ENCODE results near the gene ATP11B.

The ATP11B gene

GRCh38 chr3:182920515-182921084 lies 127.3 kb downstream of the ATP11B start:
- no peaks in the 10 kb centered on the region for H3K9me3 Mint-ChIP-seq
- no peaks in the 10 kb centered on the region for H3K27me3 Mint-ChIP-seq (ENCODE audit: low read depth, poor library complexity)
- H3K27ac Mint-ChIP-seq, result peak overlapping the region; percentile 92
- no peak for TF ChIP-seq CTCF (IDR thresholded peaks at IDR 0.05)
- H3K4me1 Mint-ChIP-seq, result peaks cover 14% of the 10 kb centered on the region
- H3K36me3 Mint-ChIP-seq (ENCODE audit: low read depth), result peaks cover 20% of the 10 kb centered on the region
- H3K4me3 Mint-ChIP-seq, result no peak overlapping the region
- no peak for DNase-seq

DNA sequence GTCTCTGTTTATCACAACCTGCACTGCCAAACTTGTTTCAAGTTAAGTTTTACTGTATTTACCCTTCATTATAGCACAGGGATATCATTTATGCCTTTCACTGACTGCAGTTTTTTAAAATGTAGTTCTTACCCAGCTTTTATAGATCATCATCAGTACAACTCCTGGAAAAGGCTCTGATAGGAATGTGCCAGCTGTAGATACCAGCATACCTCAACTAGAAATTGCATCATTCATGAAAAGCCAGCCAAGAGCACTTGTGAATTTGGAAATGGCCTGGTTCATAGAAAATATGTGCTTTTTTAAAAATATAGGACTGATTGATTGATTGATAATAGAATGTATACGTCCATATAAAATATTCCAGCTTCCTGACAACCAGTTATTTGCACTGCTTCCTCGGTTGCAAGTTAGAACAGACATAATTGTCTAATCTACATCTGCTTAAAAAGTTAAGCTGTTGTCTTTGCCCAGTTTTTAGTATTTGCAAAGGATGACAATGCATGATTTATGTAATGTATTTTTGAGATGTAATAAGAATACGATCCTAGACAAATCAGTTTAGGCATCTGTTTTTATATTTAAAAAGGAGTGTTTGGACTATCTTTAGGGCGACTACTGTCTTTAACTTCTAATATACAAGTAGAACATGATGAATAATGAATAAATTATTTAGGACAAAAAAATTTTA lies 128.5 kb downstream of the ATP11B start:
- no peak for TF ChIP-seq CTCF (IDR thresholded peaks at IDR 0.05)
- peaks cover 27% of the 10 kb centered on the region for H3K36me3 Mint-ChIP-seq (ENCODE audit: low read depth)
- H3K4me3 Mint-ChIP-seq, result no peak overlapping the region
- H3K27ac Mint-ChIP-seq, result no peak overlapping the region
- DNase-seq, result no peak
- no peaks in the 10 kb centered on the region for H3K27me3 Mint-ChIP-seq (ENCODE audit: low read depth, poor library complexity)
- H3K4me1 Mint-ChIP-seq, result peaks cover 14% of the 10 kb centered on the region
- H3K9me3 Mint-ChIP-seq, result no peaks in the 10 kb centered on the region

DNA sequence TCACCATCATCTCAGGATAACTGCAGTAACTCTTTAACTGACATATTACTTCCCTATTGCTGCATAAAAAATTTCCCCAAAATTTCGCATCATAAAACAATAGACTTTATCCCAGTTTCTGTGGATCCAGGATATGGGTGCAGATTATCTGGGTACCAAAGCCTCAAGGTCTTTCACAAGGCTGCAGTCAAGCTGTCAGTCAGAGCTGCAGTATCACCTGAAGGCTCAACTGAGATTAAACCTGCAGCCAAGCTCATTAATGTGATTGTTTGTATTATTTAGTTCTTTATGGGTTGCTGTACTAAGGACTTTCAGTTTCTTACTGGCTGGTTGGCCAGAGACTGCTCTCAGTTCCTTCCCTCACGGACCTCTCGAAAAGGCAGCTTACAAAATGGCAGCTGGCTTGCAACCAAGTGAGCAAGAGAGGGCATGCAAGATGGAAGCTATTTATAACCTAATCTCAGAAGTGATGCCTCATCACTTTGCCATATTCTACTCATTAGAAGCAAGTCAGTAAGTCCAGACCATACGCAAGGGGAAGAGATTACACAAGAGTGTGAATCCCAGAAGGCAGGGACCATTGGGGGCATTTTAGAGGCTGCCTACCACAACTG lies 132.1 kb downstream of the ATP11B start:
- DNase-seq, result no peak
- Mint-ChIP-seq H3K36me3 (ENCODE audit: low read depth) (peaks cover 46% of the 10 kb centered on the region), H3K27ac (no peak overlapping the region), H3K4me3 (no peak overlapping the region), H3K9me3 (peaks cover 4% of the 10 kb centered on the region), H3K4me1 (peaks cover 4% of the 10 kb centered on the region), H3K27me3 (ENCODE audit: low read depth, poor library complexity) (no peaks in the 10 kb centered on the region)
- TF ChIP-seq CTCF (IDR thresholded peaks at IDR 0.05), result no peak

GRCh38 chr3:182925944-182926337 lies 132.6 kb downstream of the ATP11B start:
- H3K4me3 Mint-ChIP-seq, result no peak overlapping the region
- TF ChIP-seq CTCF (IDR thresholded peaks at IDR 0.05), result no peak
- peaks cover 48% of the 10 kb centered on the region for H3K36me3 Mint-ChIP-seq (ENCODE audit: low read depth)
- H3K27me3 Mint-ChIP-seq (ENCODE audit: low read depth, poor library complexity), result no peaks in the 10 kb centered on the region
- peaks cover 4% of the 10 kb centered on the region for H3K9me3 Mint-ChIP-seq
- H3K27ac Mint-ChIP-seq, result no peak overlapping the region
- no peak for DNase-seq
- no peaks in the 10 kb centered on the region for H3K4me1 Mint-ChIP-seq

DNA sequence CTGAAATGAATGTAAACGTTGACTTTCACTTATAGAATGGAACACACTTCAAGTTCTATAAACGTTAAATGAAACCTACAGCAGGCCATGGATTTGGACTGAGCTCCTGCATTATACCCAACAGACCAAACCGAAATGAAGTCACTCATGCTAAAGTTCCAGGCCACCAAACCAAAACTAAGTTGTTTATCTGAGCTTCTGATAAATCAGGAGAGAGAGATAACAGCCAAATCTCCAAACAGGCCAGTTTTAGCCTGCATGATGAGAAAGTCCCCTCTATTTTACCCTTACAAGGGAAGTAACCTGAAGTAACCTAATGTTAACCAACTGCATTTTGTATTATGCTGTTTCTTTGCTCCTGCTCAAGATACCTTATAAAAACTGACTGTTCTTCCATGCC lies 142.5 kb downstream of the ATP11B start:
- no peak for DNase-seq
- Mint-ChIP-seq H3K36me3 (ENCODE audit: low read depth) (peaks cover 23% of the 10 kb centered on the region), H3K9me3 (peaks cover 20% of the 10 kb centered on the region), H3K4me1 (peaks cover 20% of the 10 kb centered on the region), H3K27ac (peak overlapping the region; percentile 36), H3K27me3 (ENCODE audit: low read depth, poor library complexity) (no peaks in the 10 kb centered on the region), H3K4me3 (no peak overlapping the region)
- no peak for TF ChIP-seq CTCF (IDR thresholded peaks at IDR 0.05)
